CD4-positive, alpha-beta T cell (primary cell): ENCODE measurements around the gene EEF1AKMT3. TPM values are rescaled to one million over a fixed set of nuclear protein-coding genes. Genes with fewer than 3 reads are reported as not detected.

ENCODE experiments used
- ATAC-seq: fragments of 200-7000 bp; cut with Tn5 transposase; one replicate; pipeline ENCODE4 v1.10.0; 2022; ENCODE audit warnings: mild to moderate bottlenecking; ENCODE audit not compliant: poor library complexity
- CTCF ChIA-PET: fragments of 350-600 bp; sonication (Branson Sonifier 250); formaldehyde crosslinking; loops from one replicate; lab custom pipeline; 2021; ENCODE audit warnings: antibody characterized with exemption, inconsistent platforms; lab: Charles Lee
- POLR2A ChIA-PET: fragments of 350-600 bp; sonication (Branson Sonifier 250); formaldehyde crosslinking; loops from one replicate; lab custom pipeline; 2021; ENCODE audit warnings: antibody characterized with exemption, inconsistent platforms; lab: Charles Lee
- DNase-seq, 14 experiments: peaks; one replicate each; pipeline ENCODE4 v3.0.0-alpha.2; 2013 to 2020; ENCODE audit warnings: mixed read lengths in 2 of 14
- H3K27ac ChIP-seq, 2 donors: one replicate each; pipeline versions ENCODE4 v1.5.1 to v1.7.0; 2013; ENCODE audit warnings: low read length in 2 of 2, low read depth in 1 of 2, mild to moderate bottlenecking in 1 of 2
- H3K27me3 ChIP-seq, 2 experiments: 1 replicate in 1 of 2; 2 replicates in 1 of 2; pipeline versions ENCODE4 v1.6.1 to v1.7.0; 2013; ENCODE audit warnings: low read length in 2 of 2, control low read depth in 1 of 2, mild to moderate bottlenecking in 1 of 2, moderate library complexity in 1 of 2; ENCODE audit not compliant: insufficient read depth in 2 of 2, control insufficient read depth in 1 of 2
- H3K36me3 ChIP-seq: one replicate; pipeline ENCODE4 v1.6.1; 2013; ENCODE audit warnings: low read length, control low read depth; ENCODE audit not compliant: insufficient read depth
- H3K4me1 ChIP-seq: one replicate; pipeline ENCODE4 v1.6.1; 2013; ENCODE audit warnings: low read length, control low read depth; ENCODE audit not compliant: insufficient read depth
- H3K4me3 ChIP-seq: one replicate; pipeline ENCODE4 v1.5.1; 2013; ENCODE audit warnings: mild to moderate bottlenecking, low read length, moderate library complexity
- H3K9me3 ChIP-seq, 2 experiments: 1 replicate in 1 of 2; 2 replicates in 1 of 2; pipeline versions ENCODE4 v1.6.1 to v1.7.0; 2013; ENCODE audit warnings: low read length in 2 of 2, mild to moderate bottlenecking in 2 of 2, control low read depth in 1 of 2, moderate library complexity in 1 of 2; ENCODE audit not compliant: control insufficient read depth in 1 of 2, insufficient read depth in 1 of 2
- H3K27ac Mint-ChIP-seq: one replicate; pipeline ENCODE4 v1.8.0; 2020; ENCODE audit warnings: mixed read lengths
- H3K27me3 Mint-ChIP-seq: one replicate; pipeline ENCODE4 v1.8.0; 2021; ENCODE audit warnings: mixed read lengths
- H3K36me3 Mint-ChIP-seq: one replicate; pipeline ENCODE4 v1.8.0; 2021; ENCODE audit warnings: low read depth, mixed read lengths
- H3K4me1 Mint-ChIP-seq: one replicate; pipeline ENCODE4 v1.8.0; 2021; ENCODE audit warnings: low read depth, mixed read lengths
- H3K4me3 Mint-ChIP-seq: one replicate; pipeline ENCODE4 v1.8.0; 2020; ENCODE audit warnings: mild to moderate bottlenecking, mixed read lengths
- H3K9me3 Mint-ChIP-seq: one replicate; pipeline ENCODE4 v1.8.0; 2020; ENCODE audit warnings: mixed read lengths
- CTCF ChIP-seq: fragments of 200-600 bp; IDR thresholded peaks from one replicate; pipeline ENCODE4 v1.8.0; 2022; ENCODE audit warnings: antibody characterized with exemption, mild to moderate bottlenecking
- intact Hi-C, 2 experiments: fragments of 100-400 bp; cut with DNase I in 1 of 2; cut with micrococcal nuclease in 1 of 2; formaldehyde crosslinking; loops; one replicate each; pipeline versions ENCODE4 v1.15.1 to v1.9.0; 2023 to 2025; cut with DNase I, micrococcal nuclease
- total RNA-seq, 174 experiments: library from RNA in 2 of 174; stranded (reverse) in 2 of 174; gene quantifications; one replicate each; pipeline ENCODE4 v1.2.3 and lab custom pipeline; 2021 to 2026

EEF1AKMT3 gene
- total RNA-seq, 2 experiments from 2014 or later = 1.1 to 1.4 TPM

GRCh38 chr12:57725851-57726150 lies 46.6 kb upstream of the EEF1AKMT3 start:
- ChIA-PET CTCF (no interaction called here), POLR2A (interaction anchor here (0.9 kb wide), 1 partner anchor 11 kb away, joined by 3 read pairs; no protein-coding TSS in a partner anchor)
- H3K4me3 Mint-ChIP-seq = no peak overlapping the region
- no peak for TF ChIP-seq CTCF
- Histone ChIP-seq H3K4me3 (no peak overlapping the region), H3K27ac (no peak overlapping the region), H3K9me3 (peaks cover 0 to 12% of the 10 kb centered on the region in 2 experiments), H3K36me3 (peaks cover 49% of the 10 kb centered on the region), H3K27me3 (no peaks in the 10 kb centered on the region), H3K4me1 (peaks cover 10% of the 10 kb centered on the region)
- no peak for DNase-seq
- no peaks in the 10 kb centered on the region for H3K27me3 Mint-ChIP-seq
- no peaks in the 10 kb centered on the region for H3K9me3 Mint-ChIP-seq
- peaks cover 21% of the 10 kb centered on the region for H3K4me1 Mint-ChIP-seq
- intact Hi-C loops = no loop called here
- peak overlapping the region; percentile 17 for H3K27ac Mint-ChIP-seq
- ATAC-seq = no peak
- H3K36me3 Mint-ChIP-seq = peaks cover 73% of the 10 kb centered on the region

- ChIA-PET CTCF (no interaction called here), POLR2A (interaction anchor here (0.9 kb wide), 2 partner anchors 11 to 15 kb away, joined by 3 read pairs; no protein-coding TSS in a partner anchor)
- TF ChIP-seq CTCF = no peak
- Mint-ChIP-seq H3K4me1 (peaks cover 21% of the 10 kb centered on the region), H3K27ac (peak overlapping the region; percentile 17), H3K27me3 (no peaks in the 10 kb centered on the region), H3K4me3 (no peak overlapping the region), H3K36me3 (peaks cover 73% of the 10 kb centered on the region), H3K9me3 (no peaks in the 10 kb centered on the region)
- peaks cover 0 to 12% of the 10 kb centered on the region in 2 experiments for H3K9me3 ChIP-seq
- ATAC-seq (no peak), DNase-seq (peak in 6 of 14 experiments; percentile 28 to 61 (median 37))
- H3K27me3 ChIP-seq = no peaks in the 10 kb centered on the region
- intact Hi-C loops = no loop called here
- H3K4me1 ChIP-seq = peaks cover 10% of the 10 kb centered on the region
- no peak overlapping the region for H3K4me3 ChIP-seq
- peaks cover 51% of the 10 kb centered on the region for H3K36me3 ChIP-seq
- no peak overlapping the region for H3K27ac ChIP-seq
Observed at GRCh38 chr12:57726151-57726883, 46.1 kb upstream of the EEF1AKMT3 start.

GRCh38 chr12:57726884-57727757 lies 45.3 kb upstream of the EEF1AKMT3 start:
- Mint-ChIP-seq H3K9me3 (no peaks in the 10 kb centered on the region), H3K4me3 (no peak overlapping the region), H3K27me3 (no peaks in the 10 kb centered on the region), H3K36me3 (peaks cover 73% of the 10 kb centered on the region), H3K27ac (no peak overlapping the region), H3K4me1 (peaks cover 21% of the 10 kb centered on the region)
- Histone ChIP-seq H3K4me3 (no peak overlapping the region), H3K27me3 (no peaks in the 10 kb centered on the region), H3K4me1 (peaks cover 10% of the 10 kb centered on the region), H3K9me3 (peaks cover 0 to 12% of the 10 kb centered on the region in 2 experiments), H3K27ac (no peak overlapping the region), H3K36me3 (peaks cover 59% of the 10 kb centered on the region)
- ChIA-PET POLR2A (interaction anchor here (0.9 kb wide), 1 partner anchor 14 kb away, joined by 3 read pairs; no protein-coding TSS in a partner anchor), CTCF (no interaction called here)
- ATAC-seq (no peak), DNase-seq (peak in 2 of 14 experiments; percentile 29 to 31)
- TF ChIP-seq CTCF = no peak
- intact Hi-C loops = no loop called here
